HepG2 (cell line): ENCODE results near the gene SCMH1. TPM values are rescaled to one million over a fixed set of nuclear protein-coding genes. Genes with fewer than 3 reads are reported as not detected.

Experiments
- CEBPG ChIP-seq: IDR thresholded peaks from 2 replicates; pipeline ENCODE4 v1.6.1; 2016
- CENPX ChIP-seq: sonication (generic); formaldehyde crosslinking; IDR thresholded peaks from 2 replicates; pipeline ENCODE4 v1.9.0; 2021; ENCODE audit warnings: mild to moderate bottlenecking, missing genetic modification reagents, moderate library complexity
- CHCHD3 ChIP-seq: sonication (generic); formaldehyde crosslinking; IDR thresholded peaks from 2 replicates; pipeline ENCODE4 v1.8.0; 2022; ENCODE audit warnings: mild to moderate bottlenecking, missing genetic modification reagents, moderate library complexity
- DNMT1 ChIP-seq: sonication (generic); formaldehyde crosslinking; IDR thresholded peaks from 2 replicates; pipeline ENCODE4 v1.5.1; 2020; ENCODE audit warnings: mild to moderate bottlenecking, missing genetic modification reagents
- HDAC1 ChIP-seq: sonication (generic); formaldehyde crosslinking; IDR thresholded peaks from 2 replicates; pipeline ENCODE4 v1.5.1; 2020; ENCODE audit warnings: mild to moderate bottlenecking, missing genetic modification reagents
- HDAC2 ChIP-seq: sonication (generic); formaldehyde crosslinking; IDR thresholded peaks from 2 replicates; pipeline ENCODE4 v1.4.0; 2020; ENCODE audit warnings: missing genetic modification reagents
- IKZF5 ChIP-seq: IDR thresholded peaks from 2 replicates; pipeline ENCODE4 v1.6.1; 2018; ENCODE audit warnings: missing genetic modification reagents, mild to moderate bottlenecking, missing compliant biosample characterization
- KDM6A ChIP-seq: IDR thresholded peaks from 2 replicates; pipeline ENCODE4 v1.6.1; 2016; ENCODE audit warnings: low read depth
- KLF9 ChIP-seq: IDR thresholded peaks from 2 replicates; pipeline ENCODE4 v1.6.1; 2016; ENCODE audit warnings: low read depth
- NFATC3 ChIP-seq: sonication (generic); formaldehyde crosslinking; IDR thresholded peaks from 2 replicates; pipeline ENCODE4 v1.5.1; 2020; ENCODE audit warnings: mild to moderate bottlenecking, missing genetic modification reagents
- PITX1 ChIP-seq: sonication (generic); formaldehyde crosslinking; IDR thresholded peaks from 2 replicates; pipeline ENCODE4 v1.5.1; 2020; ENCODE audit warnings: mild to moderate bottlenecking, missing genetic modification reagents
- POGZ ChIP-seq: sonication (generic); formaldehyde crosslinking; IDR thresholded peaks from 2 replicates; pipeline ENCODE4 v1.4.0; 2020; ENCODE audit warnings: mild to moderate bottlenecking, missing genetic modification reagents
- RFX3 ChIP-seq: IDR thresholded peaks from 2 replicates; pipeline ENCODE4 v1.6.1; 2016; ENCODE audit warnings: missing biosample characterization, missing genetic modification reagents
- RXRB ChIP-seq: IDR thresholded peaks from 2 replicates; pipeline ENCODE4 v1.6.1; 2016; ENCODE audit warnings: borderline replicate concordance, missing genetic modification reagents, missing compliant biosample characterization
- SALL2 ChIP-seq: sonication (generic); formaldehyde crosslinking; IDR thresholded peaks from 2 replicates; pipeline ENCODE4 v1.8.1; 2023; ENCODE audit warnings: mild to moderate bottlenecking, missing genetic modification reagents, inconsistent platforms
- SCMH1 ChIP-seq: sonication (generic); formaldehyde crosslinking; IDR thresholded peaks from 2 replicates; pipeline ENCODE4 v1.9.0; 2021; ENCODE audit warnings: missing genetic modification reagents, mild to moderate bottlenecking, borderline replicate concordance
- SOX6 ChIP-seq, 2 experiments: fragments of 450-650 bp in 1 of 2; sonication (generic) in 1 of 2; formaldehyde crosslinking in 1 of 2; IDR thresholded peaks; 2 replicates each; pipeline versions ENCODE4 v1.4.0 to v1.6.1; 2017 to 2020; ENCODE audit warnings: antibody characterized with exemption in 1 of 2, mild to moderate bottlenecking in 1 of 2, missing genetic modification reagents in 1 of 2
- SYNCRIP ChIP-seq: fragments of 200-400 bp; formaldehyde crosslinking; IDR thresholded peaks from 2 replicates; pipeline ENCODE4 v1.6.1; 2018; ENCODE audit warnings: mild to moderate bottlenecking, low read depth, low read length; ENCODE audit not compliant: insufficient read depth
- TBP ChIP-seq: sonication (generic); formaldehyde crosslinking; IDR thresholded peaks from 2 replicates; pipeline ENCODE4 v1.5.0; 2020; ENCODE audit warnings: missing genetic modification reagents
- TRIM24 ChIP-seq: sonication (generic); formaldehyde crosslinking; IDR thresholded peaks from 2 replicates; pipeline ENCODE4 v1.8.0; 2022; ENCODE audit warnings: mild to moderate bottlenecking, missing genetic modification reagents
- ZFP82 ChIP-seq: sonication (generic); formaldehyde crosslinking; IDR thresholded peaks from 2 replicates; pipeline ENCODE4 v1.5.1; 2020; ENCODE audit warnings: mild to moderate bottlenecking, missing genetic modification reagents, borderline replicate concordance
- ZNF224 ChIP-seq: sonication (generic); formaldehyde crosslinking; IDR thresholded peaks from 2 replicates; pipeline ENCODE4 v1.5.0; 2020; ENCODE audit warnings: mild to moderate bottlenecking, missing genetic modification reagents
- ZNF44 ChIP-seq: sonication (generic); formaldehyde crosslinking; IDR thresholded peaks from 2 replicates; pipeline ENCODE4 v1.5.1; 2020; ENCODE audit warnings: mild to moderate bottlenecking, missing genetic modification reagents
- ZNF572 ChIP-seq: sonication (generic); formaldehyde crosslinking; IDR thresholded peaks from 2 replicates; pipeline ENCODE4 v1.5.1; 2020; ENCODE audit warnings: mild to moderate bottlenecking, missing genetic modification reagents
- ZNF773 ChIP-seq: sonication (generic); formaldehyde crosslinking; IDR thresholded peaks from 2 replicates; pipeline ENCODE4 v1.4.0; 2020; ENCODE audit warnings: missing genetic modification reagents, borderline replicate concordance
- polyA plus RNA-seq, 8 experiments: library from polyadenylated mRNA; depleted of rRNA in 3 of 8; stranded (reverse) in 7 of 8; unstranded in 1 of 8; fragments of >200 nt; fragmentation: Illumina TruSeq in 4 of 8; extraction: Trizol in 4 of 8; gene quantifications; 2 replicates each; pipeline versions ENCODE4 v1.2.1 to v1.2.3, GENCODE V29; 2011 to 2016; ENCODE audit warnings: low read depth in 4 of 8, missing spikeins in 1 of 8, mixed read lengths in 1 of 8; ENCODE audit not compliant: insufficient read depth in 1 of 8
- total RNA-seq, 5 experiments: library from RNA; depleted of rRNA; stranded (reverse); fragments of >200 nt; fragmentation: Illumina TruSeq; extraction: Trizol; gene quantifications; 2 replicates each; pipeline ENCODE4 v1.2.3, GENCODE V29; 2016; ENCODE audit warnings: low read depth in 1 of 5
- TF ChIP-seq, protein P1 (sequence below): sonication (generic); formaldehyde crosslinking; IDR thresholded peaks from 2 replicates; pipeline ENCODE4 v1.4.0; 2020; ENCODE audit warnings: missing genetic modification reagents
- TF ChIP-seq, protein P2 (sequence below): IDR thresholded peaks from 2 replicates; pipeline ENCODE4 v1.6.1; 2016; ENCODE audit warnings: low read depth, control low read depth
- TF ChIP-seq, protein P3 (sequence below): IDR thresholded peaks from 2 replicates; pipeline ENCODE4 v1.6.1; 2016; ENCODE audit warnings: low read depth

SCMH1 gene
- total and polyA plus RNA-seq, 2 of the 13 experiments (the other 11 are each of a cell fraction or from before 2014, with no cell fraction given), result 41.8 to 52.6 TPM

- TF ChIP-seq ZNF572 (CRISPR knock-in tag), result no peak
- TF ChIP-seq CEBPG (CRISPR knock-in tag), result no peak
- TF ChIP-seq HDAC1 (CRISPR knock-in tag), result peak; percentile 62
- TF ChIP-seq SYNCRIP, result no peak
- no peak for TF ChIP-seq TBP
- peak; percentile 36 for TF ChIP-seq HDAC2
- 0 out of 2 replicates have a peak, but pooled peaks have one; percentile 20 for TF ChIP-seq IKZF5 (CRISPR knock-in tag)
- no peak for TF ChIP-seq ZFP82 (CRISPR knock-in tag)
- 0 out of 2 replicates have a peak, but pooled peaks have one; percentile 13 for TF ChIP-seq ZNF224 (CRISPR knock-in tag)
- TF ChIP-seq DNMT1 (CRISPR knock-in tag), result no peak
- TF ChIP-seq CHCHD3 (CRISPR knock-in tag), result 0 out of 2 replicates have a peak, but pooled peaks have one; percentile 27
- no peak for TF ChIP-seq KLF9 (CRISPR knock-in tag)
- TF ChIP-seq TRIM24 (CRISPR knock-in tag), result no peak
- TF ChIP-seq SOX6 (IDR thresholded peaks at IDR 0.05), result no peak
- TF ChIP-seq SOX6 (CRISPR knock-in tag; IDR thresholded peaks at IDR 0.05), result no peak
- TF ChIP-seq CENPX, result no peak
- TF ChIP-seq, protein P1, sequence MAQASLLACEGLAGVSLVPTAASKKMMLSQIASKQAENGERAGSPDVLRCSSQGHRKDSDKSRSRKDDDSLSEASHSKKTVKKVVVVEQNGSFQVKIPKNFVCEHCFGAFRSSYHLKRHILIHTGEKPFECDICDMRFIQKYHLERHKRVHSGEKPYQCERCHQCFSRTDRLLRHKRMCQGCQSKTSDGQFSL, result no peak
- no peak for TF ChIP-seq ZNF773 (CRISPR knock-in tag)
- TF ChIP-seq, protein P2, sequence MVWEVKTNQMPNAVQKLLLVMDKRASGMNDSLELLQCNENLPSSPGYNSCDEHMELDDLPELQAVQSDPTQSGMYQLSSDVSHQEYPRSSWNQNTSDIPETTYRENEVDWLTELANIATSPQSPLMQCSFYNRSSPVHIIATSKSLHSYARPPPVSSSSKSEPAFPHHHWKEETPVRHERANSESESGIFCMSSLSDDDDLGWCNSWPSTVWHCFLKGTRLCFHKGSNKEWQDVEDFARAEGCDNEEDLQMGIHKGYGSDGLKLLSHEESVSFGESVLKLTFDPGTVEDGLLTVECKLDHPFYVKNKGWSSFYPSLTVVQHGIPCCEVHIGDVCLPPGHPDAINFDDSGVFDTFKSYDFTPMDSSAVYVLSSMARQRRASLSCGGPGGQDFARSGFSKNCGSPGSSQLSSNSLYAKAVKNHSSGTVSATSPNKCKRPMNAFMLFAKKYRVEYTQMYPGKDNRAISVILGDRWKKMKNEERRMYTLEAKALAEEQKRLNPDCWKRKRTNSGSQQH, result no peak
- TF ChIP-seq RXRB (CRISPR knock-in tag), result no peak
- TF ChIP-seq, protein P3, sequence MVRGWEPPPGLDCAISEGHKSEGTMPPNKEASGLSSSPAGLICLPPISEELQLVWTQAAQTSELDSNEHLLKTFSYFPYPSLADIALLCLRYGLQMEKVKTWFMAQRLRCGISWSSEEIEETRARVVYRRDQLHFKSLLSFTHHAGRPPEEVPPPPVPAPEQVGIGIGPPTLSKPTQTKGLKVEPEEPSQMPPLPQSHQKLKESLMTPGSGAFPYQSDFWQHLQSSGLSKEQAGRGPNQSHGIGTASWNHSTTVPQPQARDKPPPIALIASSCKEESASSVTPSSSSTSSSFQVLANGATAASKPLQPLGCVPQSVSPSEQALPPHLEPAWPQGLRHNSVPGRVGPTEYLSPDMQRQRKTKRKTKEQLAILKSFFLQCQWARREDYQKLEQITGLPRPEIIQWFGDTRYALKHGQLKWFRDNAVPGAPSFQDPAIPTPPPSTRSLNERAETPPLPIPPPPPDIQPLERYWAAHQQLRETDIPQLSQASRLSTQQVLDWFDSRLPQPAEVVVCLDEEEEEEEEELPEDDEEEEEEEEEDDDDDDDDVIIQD, result no peak
- TF ChIP-seq SALL2 (CRISPR knock-in tag), result no peak
- no peak for TF ChIP-seq PITX1 (CRISPR knock-in tag)
- no peak for TF ChIP-seq SCMH1 (CRISPR knock-in tag)
- no peak for TF ChIP-seq KDM6A (CRISPR knock-in tag)
- TF ChIP-seq POGZ, result 0 out of 2 replicates have a peak, but pooled peaks have one; percentile 40
- no peak for TF ChIP-seq RFX3 (CRISPR knock-in tag)
- no peak for TF ChIP-seq ZNF44 (CRISPR knock-in tag)
- no peak for TF ChIP-seq NFATC3 (CRISPR knock-in tag)
Measured at GRCh38 chr1:41241354-41241748, 755 bp downstream of the SCMH1 start (continued).
